Psoas muscle (tissue), 8 donors: Measurements from ENCODE around the gene MUC5B. TPM values are rescaled to one million over a fixed set of nuclear protein-coding genes. Genes with fewer than 3 reads are reported as not detected.

Experiments
- ATAC-seq, 4 donors: fragments of 200-7000 bp; cut with Tn5 transposase; one replicate each; pipeline ENCODE4 v1.9.1; 2020; ENCODE audit warnings: moderate library complexity in 3 of 4, mild to moderate bottlenecking in 2 of 4
- DNase-seq, 2 donors: peaks; one replicate each; pipeline ENCODE4 v3.0.0-alpha.2; 2020
- H3K27ac ChIP-seq: fragments of 200-600 bp; one replicate; pipeline ENCODE4 v1.8.0; 2022
- H3K27me3 ChIP-seq, 3 donors: fragments of 200-600 bp in 1 of 3; one replicate each; pipeline versions ENCODE4 v1.6.1 to v1.8.0; 2013 to 2022; ENCODE audit warnings: low read length in 2 of 3, mild to moderate bottlenecking in 2 of 3, moderate library complexity in 1 of 3; ENCODE audit not compliant: insufficient read depth in 3 of 3
- H3K36me3 ChIP-seq, 2 donors: fragments of 200-600 bp in 1 of 2; one replicate each; pipeline versions ENCODE4 v1.6.1 to v1.8.0; 2013 to 2022; ENCODE audit warnings: low read depth in 1 of 2, mild to moderate bottlenecking in 1 of 2, moderate library complexity in 1 of 2; ENCODE audit not compliant: insufficient read depth in 1 of 2
- H3K4me1 ChIP-seq: fragments of 200-600 bp; one replicate; pipeline ENCODE4 v1.8.0; 2022
- H3K4me3 ChIP-seq: fragments of 200-600 bp; one replicate; pipeline ENCODE4 v1.8.0; 2022; ENCODE audit warnings: mild to moderate bottlenecking
- H3K9me3 ChIP-seq: fragments of 200-600 bp; one replicate; pipeline ENCODE4 v1.8.0; 2022
- CTCF ChIP-seq: fragments of 200-600 bp; IDR thresholded peaks from one replicate; pipeline ENCODE4 v1.8.0; 2022; ENCODE audit warnings: antibody characterized with exemption
- WGBS, 3 donors: extraction: QIAGEN DNeasy Blood & Tissue Kit; methylation state at CpG; one replicate each; pipeline versions ENCODE4 v1.1.6 to v1.1.7; 2013; 5-methylcytosine and 5-hydroxymethylcytosine counted together
- intact Hi-C, 2 donors: fragments of 100-400 bp; cut with DNase I; formaldehyde crosslinking; loops; one replicate each; pipeline versions ENCODE4 v1.11.0 to v1.14.2; 2022
- polyA plus RNA-seq, 3 donors: library from polyadenylated mRNA; stranded (reverse); fragments of 200-250 nt; gene quantifications; one replicate each; pipeline ENCODE4 v1.2.3, GENCODE V29; 2013
- total RNA-seq, 4 donors: library from RNA; stranded (reverse); fragmentation: NEBNext Ultra II Directional in 2 of 4; extraction: Animal tissue kit (Norgen Biotek cat#: 25700) in 2 of 4; gene quantifications; one replicate each; pipeline versions ENCODE4 v1.2.1 to v1.2.4, GENCODE V29; 2021 to 2023
- donor health status: healthy with polysubstance abuse.
- donor health status: DM: no; HTN: no; CAD: no; lungs with moderate emphysema.
- donor health status: Bipolar disorder and iron deficiency.
- donor health status: healthy.
- donor health status: DM: yes; HTN: yes; CAD: no.
- donor health status: DM: no; HTN: no; CAD: no.
- donor health status: DM: no; HTN: no; CAD: no.
- donor health status: DM: yes; HTN: yes; CAD: no.

The MUC5B gene
- total and polyA plus RNA-seq, 7 donors, result under 0.01 to 0.41 (median 0.11) TPM; not detected in 3

- Histone ChIP-seq H3K36me3 (peaks cover 0 to 20% of the 10 kb centered on the region in 2 donors), H3K9me3 (no peaks in the 10 kb centered on the region), H3K4me1 (peaks cover 71% of the 10 kb centered on the region), H3K27ac (peak overlapping the region; percentile 91), H3K27me3 (no peaks in the 10 kb centered on the region), H3K4me3 (peak overlapping the region; percentile 28)
- intact Hi-C loops, result loop anchor here in 1 of 2 donors (5.0 kb wide), 1 partner anchor 36 kb away; no protein-coding TSS in a partner anchor
- TF ChIP-seq CTCF, result no peak
- DNase-seq (no peak), ATAC-seq (no peak)
- WGBS, 3 donors, result 90 to 92% (median 90%) methylated on average over 22 of the region's 22 CpGs
Observed at GRCh38 chr11:1301220-1302000, 78.5 kb downstream of the MUC5B start.

- intact Hi-C loops, result loop anchor here in 1 of 2 donors (5.0 kb wide), 1 partner anchor 35 kb away; no protein-coding TSS in a partner anchor
- Histone ChIP-seq H3K27ac (no peak overlapping the region), H3K9me3 (no peaks in the 10 kb centered on the region), H3K4me1 (peaks cover 76% of the 10 kb centered on the region), H3K36me3 (peaks cover 0 to 22% of the 10 kb centered on the region in 2 donors), H3K27me3 (no peaks in the 10 kb centered on the region), H3K4me3 (no peak overlapping the region)
- WGBS, 3 donors, result 85 to 88% (median 85%) methylated on average over 13 of the region's 13 CpGs
- ATAC-seq, result no peak
- TF ChIP-seq CTCF, result no peak
- no peak for DNase-seq
Observed at GRCh38 chr11:1302041-1302460, 79.2 kb downstream of the MUC5B start.

- no peaks in the 10 kb centered on the region for H3K9me3 ChIP-seq
- no peak for DNase-seq
Observed at GRCh38 chr11:1302461-1303125, 79.7 kb downstream of the MUC5B start.

More at GRCh38 chr11:1302461-1303125, 79.7 kb downstream of the MUC5B start:
- no peak for TF ChIP-seq CTCF
- H3K4me1 ChIP-seq, result peaks cover 75% of the 10 kb centered on the region
- H3K4me3 ChIP-seq, result no peak overlapping the region
- intact Hi-C loops, result loop anchor here in 1 of 2 donors (5.0 kb wide), 1 partner anchor 35 kb away; no protein-coding TSS in a partner anchor
- H3K27ac ChIP-seq, result no peak overlapping the region
- peaks cover 0 to 24% of the 10 kb centered on the region in 2 donors for H3K36me3 ChIP-seq
- 78 to 83% (median 79%) methylated on average over 17 of the region's 17 CpGs for WGBS, 3 donors
- no peaks in the 10 kb centered on the region for H3K27me3 ChIP-seq
- ATAC-seq, result no peak
